H1 (cell line): ENCODE data around the gene MAPRE3. TPM values are rescaled to one million over a fixed set of nuclear protein-coding genes. Genes with fewer than 3 reads are reported as not detected.

Source experiments
- CTCF ChIA-PET: fragments of 300-600 bp; sonication (Branson Sonifier 250); formaldehyde crosslinking; loops from one replicate; lab custom pipeline; 2021; ENCODE audit not compliant: partially characterized antibody; lab: Charles Lee
- POLR2A ChIA-PET: fragments of 300-600 bp; sonication (Branson Sonifier 250); formaldehyde crosslinking; loops from one replicate; lab custom pipeline; 2021; ENCODE audit warnings: inconsistent platforms; ENCODE audit not compliant: partially characterized antibody; lab: Charles Lee
- DNase-seq, 2 experiments: peaks; one replicate each; pipeline versions ENCODE4 v3.0.0 to v3.0.0-alpha.2; 2010 to 2022; ENCODE audit warnings: low spot score in 2 of 2, low read depth in 1 of 2, mixed read lengths in 1 of 2
- FAIRE-seq: peaks from 2 replicates; lab custom pipeline; 2011; peaks lifted over from hg19 to GRCh38; lab: Jason Lieb, UNC
- H2AFZ ChIP-seq: 2 replicates; pipeline ENCODE4 v1.8.1; 2012; ENCODE audit warnings: low read length, inconsistent platforms
- H2AK5ac ChIP-seq: 2 replicates; pipeline ENCODE4 v1.6.1; 2013; ENCODE audit warnings: low read depth, low read length
- H2BK120ac ChIP-seq: replicated peaks from 2 replicates; pipeline ENCODE3; 2013; ENCODE audit warnings: low read depth, low read length, inconsistent platforms
- H2BK12ac ChIP-seq: 2 replicates; pipeline ENCODE4 v1.6.1; 2013; ENCODE audit warnings: low read depth, low read length
- H2BK15ac ChIP-seq: 2 replicates; pipeline ENCODE4 v1.6.1; 2013; ENCODE audit warnings: low read length
- H2BK20ac ChIP-seq: 2 replicates; pipeline ENCODE4 v1.6.1; 2013; ENCODE audit warnings: low read length
- H2BK5ac ChIP-seq: 2 replicates; pipeline ENCODE4 v1.6.1; 2013; ENCODE audit warnings: low read depth, low read length
- H3K14ac ChIP-seq: 2 replicates; pipeline ENCODE4 v1.6.1; 2013; ENCODE audit warnings: inconsistent platforms; ENCODE audit not compliant: insufficient read length
- H3K18ac ChIP-seq: 2 replicates; pipeline ENCODE4 v1.6.1; 2013; ENCODE audit warnings: low read length; ENCODE audit errors: extremely low read depth
- H3K23ac ChIP-seq: 2 replicates; pipeline ENCODE4 v1.6.1; 2013; ENCODE audit warnings: inconsistent platforms; ENCODE audit not compliant: insufficient read length
- H3K23me2 ChIP-seq: 2 replicates; pipeline ENCODE4 v1.6.1; 2013; ENCODE audit warnings: low read depth, low read length
- H3K27ac ChIP-seq: 2 replicates; pipeline ENCODE4 v1.6.1; 2011; ENCODE audit warnings: low read depth, low read length, inconsistent platforms
- H3K27me3 ChIP-seq, 4 experiments: replicated peaks in 1 of 4; 1 replicate in 1 of 4; 2 replicates in 3 of 4; pipeline versions ENCODE4 v1.6.1 to v1.8.1; 2011 to 2013; ENCODE audit warnings: low read length in 3 of 4, mild to moderate bottlenecking in 3 of 4, inconsistent platforms in 2 of 4, mixed read lengths in 2 of 4, moderate library complexity in 1 of 4; ENCODE audit not compliant: control insufficient read depth in 3 of 4, insufficient read depth in 3 of 4; ENCODE audit errors: extremely low read depth in 1 of 4
- H3K36me3 ChIP-seq, 4 experiments: 2 replicates each; pipeline versions ENCODE4 v1.6.1 to v1.8.1; 2011 to 2013; ENCODE audit warnings: mild to moderate bottlenecking in 4 of 4, low read length in 3 of 4, moderate library complexity in 2 of 4, control low read depth in 1 of 4, inconsistent platforms in 1 of 4; ENCODE audit not compliant: insufficient read depth in 4 of 4, control insufficient read depth in 2 of 4
- H3K4ac ChIP-seq: replicated peaks from 2 replicates; pipeline ENCODE3; 2013; ENCODE audit warnings: low read length, low read depth, mixed read lengths, inconsistent platforms; ENCODE audit not compliant: insufficient read length
- H3K4me1 ChIP-seq, 4 experiments: replicated peaks in 1 of 4; 1 replicate in 1 of 4; 2 replicates in 3 of 4; pipeline versions ENCODE4 v1.6.1 to v1.8.1; 2011 to 2013; ENCODE audit warnings: low read length in 3 of 4, inconsistent platforms in 2 of 4, mixed read lengths in 1 of 4; ENCODE audit not compliant: insufficient read depth in 4 of 4, control insufficient read depth in 3 of 4
- H3K4me2 ChIP-seq, 2 experiments: 2 replicates each; pipeline versions ENCODE4 v1.6.1 to v1.8.1; 2011 to 2013; ENCODE audit warnings: low read depth in 2 of 2, low read length in 2 of 2, control low read depth in 1 of 2, inconsistent platforms in 1 of 2, mild to moderate bottlenecking in 1 of 2; ENCODE audit not compliant: insufficient read depth in 1 of 2
- H3K4me3 ChIP-seq, 4 experiments: fragments of 200-600, 300-600 bp in 1 of 4; sonication (generic), shearing (Covaris generic), sonication (Bioruptor Twin) in 1 of 4; 2 replicates each; pipeline versions ENCODE4 v1.5.1 to v1.8.1; 2011 to 2016; ENCODE audit warnings: low read length in 4 of 4, low read depth in 3 of 4, control low read depth in 2 of 4, inconsistent platforms in 2 of 4, mild to moderate bottlenecking in 2 of 4, mixed read lengths in 1 of 4, moderate library complexity in 1 of 4; ENCODE audit not compliant: insufficient read depth in 2 of 4; ENCODE audit errors: extremely low read depth in 1 of 4
- H3K56ac ChIP-seq: replicated peaks from 2 replicates; pipeline ENCODE3; 2013; ENCODE audit warnings: low read depth, mild to moderate bottlenecking, mixed read lengths, low read length, inconsistent platforms; ENCODE audit not compliant: insufficient read length
- H3K79me1 ChIP-seq: 2 replicates; pipeline ENCODE4 v1.6.1; 2013; ENCODE audit warnings: low read depth, low read length, control low read depth
- H3K79me2 ChIP-seq, 2 experiments: 2 replicates each; pipeline versions ENCODE4 v1.6.1 to v1.8.1; 2012 to 2013; ENCODE audit warnings: low read length in 2 of 2, mild to moderate bottlenecking in 2 of 2, inconsistent platforms in 1 of 2; ENCODE audit not compliant: insufficient read depth in 2 of 2, control insufficient read depth in 1 of 2
- H3K9ac ChIP-seq, 4 experiments: replicated peaks in 1 of 4; 1 replicate in 1 of 4; 2 replicates in 3 of 4; pipeline versions ENCODE4 v1.6.1 to v1.8.1; 2011 to 2013; ENCODE audit warnings: low read depth in 3 of 4, low read length in 3 of 4, control low read depth in 2 of 4, mild to moderate bottlenecking in 2 of 4, moderate library complexity in 2 of 4, inconsistent platforms in 1 of 4; ENCODE audit errors: extremely low read depth in 1 of 4
- H3K9me3 ChIP-seq, 2 experiments: 2 replicates each; pipeline versions ENCODE4 v1.6.1 to v1.8.1; 2012 to 2013; ENCODE audit warnings: mild to moderate bottlenecking in 2 of 2, moderate library complexity in 2 of 2, control low read depth in 1 of 2, inconsistent platforms in 1 of 2, low read depth in 1 of 2, low read length in 1 of 2, mixed read lengths in 1 of 2; ENCODE audit not compliant: insufficient read depth in 2 of 2
- H4K20me1 ChIP-seq, 2 experiments: replicated peaks in 1 of 2; 2 replicates each; pipeline versions ENCODE3 to v1.8.1; 2011 to 2013; ENCODE audit warnings: inconsistent platforms in 2 of 2, low read length in 2 of 2, mild to moderate bottlenecking in 1 of 2; ENCODE audit not compliant: insufficient read depth in 2 of 2, control insufficient read depth in 1 of 2
- H4K5ac ChIP-seq: 2 replicates; pipeline ENCODE4 v1.6.1; 2013; ENCODE audit warnings: low read length, low read depth, mixed read lengths, inconsistent platforms; ENCODE audit not compliant: insufficient read length
- H4K8ac ChIP-seq: 2 replicates; pipeline ENCODE4 v1.8.0; 2013; ENCODE audit warnings: mild to moderate bottlenecking, moderate library complexity, low read length, inconsistent platforms; ENCODE audit not compliant: insufficient read depth; ENCODE audit errors: extremely low read depth
- H4K91ac ChIP-seq: replicated peaks from 2 replicates; pipeline ENCODE3; 2013; ENCODE audit warnings: low read length, mixed read lengths, inconsistent platforms; ENCODE audit not compliant: insufficient read length
- EP300 ChIP-seq, 2 experiments: IDR thresholded peaks; 1 replicate in 1 of 2; 2 replicates in 1 of 2; pipeline ENCODE4 v1.6.1; 2011 to 2012; ENCODE audit warnings: low read depth in 2 of 2, low read length in 2 of 2, mild to moderate bottlenecking in 2 of 2, borderline replicate concordance in 1 of 2, inconsistent platforms in 1 of 2, moderate library complexity in 1 of 2
- FOSL1 ChIP-seq: IDR thresholded peaks from 2 replicates; pipeline ENCODE4 v1.6.1; 2011; ENCODE audit warnings: mild to moderate bottlenecking, low read depth, low read length, moderate library complexity; ENCODE audit not compliant: insufficient read depth
- SP4 ChIP-seq: IDR thresholded peaks from 2 replicates; pipeline ENCODE4 v1.6.1; 2012; ENCODE audit warnings: low read length, inconsistent platforms
- WGBS, 2 experiments: shearing (Covaris generic) in 1 of 2; methylation state at CpG; one replicate each; pipeline versions ENCODE4 v1.1.6 to v1.1.7; 2013 to 2015; ENCODE audit warnings: low lambda C conversion rate in 2 of 2, mixed read lengths in 2 of 2, inconsistent platforms in 1 of 2, low coverage in 1 of 2, missing lambda C conversion rate in 1 of 2; ENCODE audit not compliant: insufficient replicate concordance in 2 of 2, insufficient coverage in 1 of 2, insufficient read length in 1 of 2; ENCODE audit errors: extremely low coverage in 1 of 2, missing lambda C conversion rate in 1 of 2; 5-methylcytosine and 5-hydroxymethylcytosine counted together
- polyA plus RNA-seq, 7 experiments: library from polyadenylated mRNA; depleted of rRNA in 3 of 7; stranded (reverse) in 5 of 7; unstranded in 2 of 7; fragments of >200 nt in 5 of 7; fragments of 200-250 nt in 2 of 7; gene quantifications; 1 replicate in 5 of 7; 2 replicates in 1 of 7; 4 replicates in 1 of 7; pipeline versions ENCODE4 v1.2.1 to v1.2.3, GENCODE V29; 2011 to 2013; ENCODE audit warnings: missing spikeins in 2 of 7, mixed read lengths in 2 of 7
- total RNA-seq: library from RNA; stranded (reverse); fragmentation: NEBNext Ultra II Directional; extraction: Animal tissue kit (Norgen Biotek cat#: 25700); gene quantifications from 2 replicates; pipeline ENCODE4 v1.2.1, GENCODE V29; 2021

Gene MAPRE3
- total and polyA plus RNA-seq, 2 of the 8 experiments (the other 6 are each of a cell fraction or from before 2014, with no cell fraction given), result 4.9 to 6.6 TPM

- Histone ChIP-seq H3K23ac (no peak overlapping the region), H3K4me1 (peaks cover 0 to 5% (median 1%) of the 10 kb centered on the region in 4 experiments; a peak in 4 of 7 replicates), H3K36me3 (no peaks in the 10 kb centered on the region; a peak in 1 of 8 replicates), H2BK20ac (no peak overlapping the region), H3K79me1 (no peaks in the 10 kb centered on the region), H4K5ac (no peak overlapping the region), H3K9me3 (no peaks in the 10 kb centered on the region; a peak in 1 of 4 replicates), H4K20me1 (peaks cover 0 to 5% of the 10 kb centered on the region in 2 experiments), H3K9ac (no peak overlapping the region), H3K27me3 (no peaks in the 10 kb centered on the region; a peak in 2 of 7 replicates), H4K8ac (no peak overlapping the region), H3K4ac (no peak overlapping the region), H3K23me2 (no peaks in the 10 kb centered on the region), H2BK15ac (no peak overlapping the region), H2BK12ac (no peak overlapping the region), H3K4me3 (no peak overlapping the region), H3K14ac (no peak overlapping the region), H2AK5ac (no peak overlapping the region), H2AFZ (no peak overlapping the region), H2BK120ac (no peak overlapping the region), H3K79me2 (no peaks in the 10 kb centered on the region), H3K4me2 (no peak overlapping the region), H3K27ac (no peak overlapping the region), H4K91ac (no peak overlapping the region), H3K56ac (no peak overlapping the region), H2BK5ac (no peak overlapping the region; the same call in 1 of the 2 replicates), H3K18ac (no peak overlapping the region)
- DNase-seq, result no peak
- ChIA-PET POLR2A (no interaction called here), CTCF (interaction anchor here (0.9 to 4.4 kb wide), 9 partner anchors 8 to 92 kb away, joined by 3 to 31 read pairs (median 6); no protein-coding TSS in a partner anchor)
- FAIRE-seq, result no peak
- 84% methylated on average over 10 of the region's 10 CpGs; no CpG with 5 or more reads in 1 of the 2 experiments for WGBS, 2 experiments
- no peak for TF ChIP-seq EP300 (IDR thresholded peaks at IDR 0.05; ENCODE audit: borderline replicate concordance in 1 of 2, low read depth in 2 of 2, low read length in 2 of 2)
- TF ChIP-seq FOSL1, result no peak
- TF ChIP-seq SP4, result no peak
These were observed 36.1 kb upstream of the MAPRE3 start for GRCh38 chr2:26934335-26934724.
